ENCODE results near the gene DPP10.

Gene DPP10

DNA sequence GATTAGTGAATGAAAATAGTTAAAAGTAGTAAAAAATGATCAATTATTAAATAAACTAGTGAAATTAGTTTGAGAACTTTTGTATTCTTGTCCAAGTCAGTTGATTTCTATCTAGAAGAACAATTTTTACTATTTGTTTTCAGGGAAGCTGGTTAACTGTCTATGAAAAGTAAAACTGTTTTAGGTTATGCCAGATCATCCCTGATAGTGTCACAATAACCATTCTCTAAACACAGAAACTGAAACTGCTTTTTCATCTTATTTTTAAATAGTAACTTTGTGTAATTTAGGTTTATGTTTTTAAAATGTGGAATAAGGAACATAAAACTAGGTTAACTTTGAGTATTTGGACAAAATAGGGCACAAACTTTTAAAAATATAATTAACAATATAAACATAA, 1087.2 kb downstream of the DPP10 start:
- TF ChIP-seq FOXP2 (optimal IDR thresholded peaks at IDR 0.05; ENCODE audit: borderline replicate concordance, extremely low read depth, extremely low read length, insufficient read depth) (no peak), TAF1 (IDR thresholded peaks at IDR 0.05; ENCODE audit: borderline replicate concordance, insufficient read depth, low read length) (no peak), SIN3A (IDR thresholded peaks at IDR 0.05; ENCODE audit: borderline replicate concordance, insufficient read depth, low read length) (no peak), POLR2AphosphoS5 (IDR thresholded peaks at IDR 0.05; ENCODE audit: low read depth, low read length) (no peak)
- TF ChIP-seq, protein P1, sequence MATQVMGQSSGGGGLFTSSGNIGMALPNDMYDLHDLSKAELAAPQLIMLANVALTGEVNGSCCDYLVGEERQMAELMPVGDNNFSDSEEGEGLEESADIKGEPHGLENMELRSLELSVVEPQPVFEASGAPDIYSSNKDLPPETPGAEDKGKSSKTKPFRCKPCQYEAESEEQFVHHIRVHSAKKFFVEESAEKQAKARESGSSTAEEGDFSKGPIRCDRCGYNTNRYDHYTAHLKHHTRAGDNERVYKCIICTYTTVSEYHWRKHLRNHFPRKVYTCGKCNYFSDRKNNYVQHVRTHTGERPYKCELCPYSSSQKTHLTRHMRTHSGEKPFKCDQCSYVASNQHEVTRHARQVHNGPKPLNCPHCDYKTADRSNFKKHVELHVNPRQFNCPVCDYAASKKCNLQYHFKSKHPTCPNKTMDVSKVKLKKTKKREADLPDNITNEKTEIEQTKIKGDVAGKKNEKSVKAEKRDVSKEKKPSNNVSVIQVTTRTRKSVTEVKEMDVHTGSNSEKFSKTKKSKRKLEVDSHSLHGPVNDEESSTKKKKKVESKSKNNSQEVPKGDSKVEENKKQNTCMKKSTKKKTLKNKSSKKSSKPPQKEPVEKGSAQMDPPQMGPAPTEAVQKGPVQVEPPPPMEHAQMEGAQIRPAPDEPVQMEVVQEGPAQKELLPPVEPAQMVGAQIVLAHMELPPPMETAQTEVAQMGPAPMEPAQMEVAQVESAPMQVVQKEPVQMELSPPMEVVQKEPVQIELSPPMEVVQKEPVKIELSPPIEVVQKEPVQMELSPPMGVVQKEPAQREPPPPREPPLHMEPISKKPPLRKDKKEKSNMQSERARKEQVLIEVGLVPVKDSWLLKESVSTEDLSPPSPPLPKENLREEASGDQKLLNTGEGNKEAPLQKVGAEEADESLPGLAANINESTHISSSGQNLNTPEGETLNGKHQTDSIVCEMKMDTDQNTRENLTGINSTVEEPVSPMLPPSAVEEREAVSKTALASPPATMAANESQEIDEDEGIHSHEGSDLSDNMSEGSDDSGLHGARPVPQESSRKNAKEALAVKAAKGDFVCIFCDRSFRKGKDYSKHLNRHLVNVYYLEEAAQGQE (IDR thresholded peaks at IDR 0.05; ENCODE audit: insufficient read depth in 1 of 2, low read depth in 2 of 2, low read length in 2 of 2), result no peak

- TF ChIP-seq FOXP2 (optimal IDR thresholded peaks at IDR 0.05; ENCODE audit: borderline replicate concordance, extremely low read depth, extremely low read length, insufficient read depth), result no peak
- TF ChIP-seq POLR2AphosphoS5 (IDR thresholded peaks at IDR 0.05; ENCODE audit: low read depth, low read length), result no peak
- TF ChIP-seq, protein P1 (IDR thresholded peaks at IDR 0.05; ENCODE audit: insufficient read depth in 1 of 2, low read depth in 2 of 2, low read length in 2 of 2), result no peak
- TF ChIP-seq SIN3A (IDR thresholded peaks at IDR 0.05; ENCODE audit: borderline replicate concordance, insufficient read depth, low read length), result no peak
- no peak for TF ChIP-seq TAF1 (IDR thresholded peaks at IDR 0.05; ENCODE audit: borderline replicate concordance, insufficient read depth, low read length)
Observed at GRCh38 chr2:115533081-115533480, 1090.6 kb downstream of the DPP10 start.

DNA sequence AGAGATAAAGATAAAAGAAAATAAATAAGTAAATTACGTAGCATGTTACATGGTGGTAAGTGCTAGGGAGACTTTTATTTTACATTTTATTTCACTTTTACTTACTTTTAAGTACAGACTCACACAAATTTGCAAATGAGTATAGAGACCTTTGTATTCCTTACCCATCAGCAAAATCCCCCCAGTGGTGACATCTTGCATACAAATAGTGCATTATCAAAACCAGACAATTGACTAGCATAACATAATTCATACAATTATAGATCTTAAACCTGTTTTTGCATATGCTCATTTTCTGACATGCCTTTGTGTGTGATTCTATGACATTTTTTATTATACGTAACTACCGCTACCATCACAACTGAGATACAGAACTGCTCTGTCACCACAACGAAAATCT, 1099.4 kb downstream of the DPP10 start:
- TF ChIP-seq, protein P1 (IDR thresholded peaks at IDR 0.05; ENCODE audit: insufficient read depth in 1 of 2, low read depth in 2 of 2, low read length in 2 of 2), result no peak
- TF ChIP-seq POLR2AphosphoS5 (IDR thresholded peaks at IDR 0.05; ENCODE audit: low read depth, low read length), result no peak
- TF ChIP-seq TAF1 (IDR thresholded peaks at IDR 0.05; ENCODE audit: borderline replicate concordance, insufficient read depth, low read length), result no peak
- no peak for TF ChIP-seq FOXP2 (optimal IDR thresholded peaks at IDR 0.05; ENCODE audit: borderline replicate concordance, extremely low read depth, extremely low read length, insufficient read depth)
- no peak for TF ChIP-seq SIN3A (IDR thresholded peaks at IDR 0.05; ENCODE audit: borderline replicate concordance, insufficient read depth, low read length)

DNA sequence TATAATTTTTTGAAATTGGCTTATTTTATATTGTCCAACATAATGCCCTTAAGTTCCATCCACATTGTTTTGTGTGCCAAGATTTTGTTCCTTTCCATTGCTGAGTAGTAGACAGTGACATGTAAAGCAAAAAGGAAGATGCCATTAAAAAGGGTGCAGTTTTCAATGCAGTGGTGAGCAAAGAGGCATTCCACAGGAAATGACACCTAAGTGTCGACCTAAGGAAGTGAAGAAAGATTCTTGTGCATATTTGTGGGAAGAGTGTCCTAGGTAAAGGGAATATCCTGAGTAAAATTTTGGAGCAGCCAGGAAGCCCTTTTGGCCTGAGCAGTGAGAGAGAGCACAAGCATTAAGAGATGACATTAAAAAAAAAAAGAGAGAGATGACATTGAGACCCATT, 1099.9 kb downstream of the DPP10 start:
- TF ChIP-seq, protein P1 (IDR thresholded peaks at IDR 0.05; ENCODE audit: insufficient read depth in 1 of 2, low read depth in 2 of 2, low read length in 2 of 2), result no peak
- TF ChIP-seq TAF1 (IDR thresholded peaks at IDR 0.05; ENCODE audit: borderline replicate concordance, insufficient read depth, low read length) (no peak), SIN3A (IDR thresholded peaks at IDR 0.05; ENCODE audit: borderline replicate concordance, insufficient read depth, low read length) (no peak), FOXP2 (optimal IDR thresholded peaks at IDR 0.05; ENCODE audit: borderline replicate concordance, extremely low read depth, extremely low read length, insufficient read depth) (no peak), POLR2AphosphoS5 (IDR thresholded peaks at IDR 0.05; ENCODE audit: low read depth, low read length) (no peak)

DNA sequence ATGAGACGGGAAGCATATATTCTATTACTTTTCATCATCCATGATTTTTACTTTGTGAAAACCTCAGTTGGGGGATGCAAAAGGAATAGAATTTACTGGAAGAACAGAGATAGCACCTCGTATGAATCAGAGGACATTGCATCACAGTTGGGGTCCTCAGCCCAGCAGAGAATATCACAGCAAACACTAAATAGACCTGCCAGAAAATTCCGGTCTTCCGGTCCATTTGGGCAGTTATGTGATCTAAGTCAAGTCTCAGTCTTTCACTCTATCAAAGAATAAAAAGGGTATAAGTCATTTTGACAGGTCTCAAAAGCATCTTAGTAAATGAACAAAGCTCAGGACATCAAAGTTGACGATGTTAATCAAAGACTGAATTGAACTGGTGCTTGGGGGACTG, 1100.6 kb downstream of the DPP10 start:
- TF ChIP-seq SIN3A (IDR thresholded peaks at IDR 0.05; ENCODE audit: borderline replicate concordance, insufficient read depth, low read length) (no peak), FOXP2 (optimal IDR thresholded peaks at IDR 0.05; ENCODE audit: borderline replicate concordance, extremely low read depth, extremely low read length, insufficient read depth) (no peak), TAF1 (IDR thresholded peaks at IDR 0.05; ENCODE audit: borderline replicate concordance, insufficient read depth, low read length) (no peak), POLR2AphosphoS5 (IDR thresholded peaks at IDR 0.05; ENCODE audit: low read depth, low read length) (no peak)
- TF ChIP-seq, protein P1 (IDR thresholded peaks at IDR 0.05; ENCODE audit: insufficient read depth in 1 of 2, low read depth in 2 of 2, low read length in 2 of 2), result no peak
